OCI-LY7 (cell line): Measurements from ENCODE around the gene KHDRBS2.

Experiments used
- EZH2phosphoT487 ChIP-seq: fragments of 200-600 bp; sonication (generic); IDR thresholded peaks from 2 replicates; pipeline ENCODE4 v1.6.1; 2018; ENCODE audit warnings: low read depth, borderline replicate concordance, mild to moderate bottlenecking, mixed run types, antibody characterized with exemption, low read length, moderate library complexity, mixed read lengths
- TF ChIP-seq, protein P1 (sequence below): fragments of 200-600 bp; sonication (generic); conservative IDR thresholded peaks from 2 replicates; pipeline ENCODE4 v1.5.1; 2014; ENCODE audit warnings: mild to moderate bottlenecking, antibody characterized with exemption, low read length, moderate library complexity, mixed read lengths

DNA sequence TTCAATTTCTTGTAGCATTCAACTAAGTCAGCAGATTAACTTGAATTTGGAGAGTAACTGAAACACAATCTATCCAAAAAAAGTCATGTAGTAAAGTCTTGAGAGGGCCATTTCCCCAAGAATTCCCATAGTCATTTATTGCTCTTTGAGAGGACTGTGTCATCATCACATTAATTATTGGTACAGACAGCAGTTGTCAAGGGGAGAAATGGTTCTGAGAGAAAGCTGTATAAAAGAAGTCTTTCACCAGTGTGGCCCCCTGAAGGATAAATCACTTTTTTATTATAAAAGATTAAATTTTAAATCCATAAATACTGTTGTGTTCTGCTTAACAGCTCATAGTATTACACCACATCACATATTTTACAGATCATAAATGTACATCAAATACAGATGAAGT is 111.5 kb downstream of the KHDRBS2 start:
- TF ChIP-seq, protein P1, sequence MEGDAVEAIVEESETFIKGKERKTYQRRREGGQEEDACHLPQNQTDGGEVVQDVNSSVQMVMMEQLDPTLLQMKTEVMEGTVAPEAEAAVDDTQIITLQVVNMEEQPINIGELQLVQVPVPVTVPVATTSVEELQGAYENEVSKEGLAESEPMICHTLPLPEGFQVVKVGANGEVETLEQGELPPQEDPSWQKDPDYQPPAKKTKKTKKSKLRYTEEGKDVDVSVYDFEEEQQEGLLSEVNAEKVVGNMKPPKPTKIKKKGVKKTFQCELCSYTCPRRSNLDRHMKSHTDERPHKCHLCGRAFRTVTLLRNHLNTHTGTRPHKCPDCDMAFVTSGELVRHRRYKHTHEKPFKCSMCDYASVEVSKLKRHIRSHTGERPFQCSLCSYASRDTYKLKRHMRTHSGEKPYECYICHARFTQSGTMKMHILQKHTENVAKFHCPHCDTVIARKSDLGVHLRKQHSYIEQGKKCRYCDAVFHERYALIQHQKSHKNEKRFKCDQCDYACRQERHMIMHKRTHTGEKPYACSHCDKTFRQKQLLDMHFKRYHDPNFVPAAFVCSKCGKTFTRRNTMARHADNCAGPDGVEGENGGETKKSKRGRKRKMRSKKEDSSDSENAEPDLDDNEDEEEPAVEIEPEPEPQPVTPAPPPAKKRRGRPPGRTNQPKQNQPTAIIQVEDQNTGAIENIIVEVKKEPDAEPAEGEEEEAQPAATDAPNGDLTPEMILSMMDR, result no peak
- no peak for TF ChIP-seq EZH2phosphoT487
